Karpas-422 (cell line): ENCODE data around the gene RBBP4. TPM values are rescaled to one million over a fixed set of nuclear protein-coding genes. Genes with fewer than 3 reads are reported as not detected.
"Not testable (repeated sequence)": the region's sequence is repeated elsewhere in the genome, so short reads cannot be mapped to it uniquely, and the experiment has no call there.

Experiments used
- DNase-seq: peaks from one replicate; pipeline ENCODE4 v3.0.0-alpha.2; 2015
- H2AFZ ChIP-seq: fragments of 200-600 bp; sonication (generic); 2 replicates; pipeline ENCODE4 v1.6.1; 2014; ENCODE audit warnings: antibody characterized with exemption, low read length, mixed read lengths
- H3K27ac ChIP-seq: fragments of 200-600 bp; sonication (generic); 2 replicates; pipeline ENCODE4 v1.5.1; 2014; ENCODE audit warnings: mild to moderate bottlenecking, low read length, moderate library complexity
- H3K27me3 ChIP-seq: fragments of 200-600 bp; sonication (generic); 2 replicates; pipeline ENCODE4 v1.6.1; 2014; ENCODE audit warnings: low read length, mixed read lengths
- H3K36me3 ChIP-seq: fragments of 200-600 bp; sonication (generic); 2 replicates; pipeline ENCODE4 v1.6.1; 2014; ENCODE audit warnings: low read length, mixed read lengths; ENCODE audit not compliant: insufficient read depth
- H3K4me1 ChIP-seq: fragments of 200-600 bp; sonication (generic); 2 replicates; pipeline ENCODE4 v1.6.1; 2014; ENCODE audit warnings: mild to moderate bottlenecking, low read length, mixed read lengths
- H3K4me2 ChIP-seq: fragments of 200-600 bp; sonication (generic); 2 replicates; pipeline ENCODE4 v1.6.1; 2014; ENCODE audit warnings: low read length, low read depth, mild to moderate bottlenecking; ENCODE audit not compliant: poor library complexity, severe bottlenecking
- H3K4me3 ChIP-seq: fragments of 200-600 bp; sonication (generic); 2 replicates; pipeline ENCODE4 v1.5.1; 2014; ENCODE audit warnings: mild to moderate bottlenecking, antibody characterized with exemption, low read length, mixed read lengths
- H3K79me2 ChIP-seq: fragments of 200-600 bp; sonication (generic); 2 replicates; pipeline ENCODE4 v1.6.1; 2014; ENCODE audit warnings: mild to moderate bottlenecking, low read length, mixed read lengths
- H3K9ac ChIP-seq: fragments of 200-600 bp; sonication (generic); 2 replicates; pipeline ENCODE4 v1.6.0; 2014; ENCODE audit warnings: low read length
- H3K9me2 ChIP-seq: fragments of 200-600 bp; sonication (generic), shearing (Covaris generic); replicated peaks from 2 replicates; pipeline ENCODE4 v1.6.0; 2014; ENCODE audit warnings: mild to moderate bottlenecking, low read length, moderate library complexity; ENCODE audit not compliant: insufficient read depth
- H3K9me3 ChIP-seq: fragments of 300-700, 200-600 bp; sonication (generic); 2 replicates; pipeline ENCODE4 v1.6.1; 2014; ENCODE audit warnings: low read length, mixed read lengths
- H4K20me1 ChIP-seq: fragments of 200-600 bp; sonication (generic); 2 replicates; pipeline ENCODE4 v1.6.1; 2014; ENCODE audit warnings: mild to moderate bottlenecking, antibody characterized with exemption, low read length, low read depth; ENCODE audit not compliant: insufficient read depth
- total RNA-seq: library from RNA; depleted of rRNA; stranded (reverse); fragments of >200 nt; shearing (Covaris generic); gene quantifications from 2 replicates; pipeline ENCODE4 v1.2.3, GENCODE V29; 2014; ENCODE audit warnings: low replicate concordance

The RBBP4 gene
- total RNA-seq, 1 experiment from 2014 or later: 258 TPM

DNA sequence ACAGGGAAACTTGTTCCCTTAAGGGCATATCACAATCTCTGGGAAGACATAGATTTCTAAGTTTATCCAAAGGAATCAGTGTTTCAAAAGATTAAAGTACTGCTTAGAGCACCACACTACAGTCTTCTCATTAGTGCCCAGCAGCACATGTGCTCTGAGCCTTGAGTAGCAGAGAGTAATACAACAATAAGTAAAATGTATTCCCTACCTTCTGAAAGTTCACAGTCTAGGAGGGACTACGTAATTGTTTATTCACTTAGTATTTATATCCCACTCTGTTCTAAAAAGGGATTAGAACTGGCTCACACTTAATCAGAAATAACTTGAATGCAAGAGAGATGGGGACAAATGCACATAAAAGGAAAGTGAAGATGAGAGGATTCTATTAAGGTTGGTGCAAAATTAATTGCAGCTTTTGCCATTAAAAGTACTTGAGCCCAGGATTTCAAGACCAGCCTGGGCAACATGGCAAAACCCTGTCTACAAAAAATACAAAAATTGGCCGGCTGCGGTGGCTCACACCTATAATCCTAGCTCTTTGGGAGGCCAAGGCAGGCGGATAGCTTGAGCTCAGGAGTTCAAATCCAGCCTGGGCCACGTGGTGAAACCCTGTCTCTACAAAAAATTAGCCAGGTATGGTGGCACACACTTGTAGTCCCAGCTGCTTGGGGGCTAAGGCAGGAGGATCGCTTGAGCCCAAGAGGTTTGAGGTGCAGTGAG is 42.6 kb downstream of the RBBP4 start:
- H3K9ac ChIP-seq: no peak overlapping the region
- no peaks in the 10 kb centered on the region for H3K36me3 ChIP-seq
- H3K4me1 ChIP-seq: no peaks in the 10 kb centered on the region
- no peak overlapping the region for H3K27ac ChIP-seq
- H4K20me1 ChIP-seq: no peaks in the 10 kb centered on the region
- H3K4me2 ChIP-seq: no peak overlapping the region
- H3K79me2 ChIP-seq: no peaks in the 10 kb centered on the region
- H3K4me3 ChIP-seq: no peak overlapping the region
- no peaks in the 10 kb centered on the region for H3K27me3 ChIP-seq
- no peaks in the 10 kb centered on the region for H3K9me2 ChIP-seq
- no peak overlapping the region for H2AFZ ChIP-seq
- no peak for DNase-seq
- H3K9me3 ChIP-seq: no peaks in the 10 kb centered on the region

DNA sequence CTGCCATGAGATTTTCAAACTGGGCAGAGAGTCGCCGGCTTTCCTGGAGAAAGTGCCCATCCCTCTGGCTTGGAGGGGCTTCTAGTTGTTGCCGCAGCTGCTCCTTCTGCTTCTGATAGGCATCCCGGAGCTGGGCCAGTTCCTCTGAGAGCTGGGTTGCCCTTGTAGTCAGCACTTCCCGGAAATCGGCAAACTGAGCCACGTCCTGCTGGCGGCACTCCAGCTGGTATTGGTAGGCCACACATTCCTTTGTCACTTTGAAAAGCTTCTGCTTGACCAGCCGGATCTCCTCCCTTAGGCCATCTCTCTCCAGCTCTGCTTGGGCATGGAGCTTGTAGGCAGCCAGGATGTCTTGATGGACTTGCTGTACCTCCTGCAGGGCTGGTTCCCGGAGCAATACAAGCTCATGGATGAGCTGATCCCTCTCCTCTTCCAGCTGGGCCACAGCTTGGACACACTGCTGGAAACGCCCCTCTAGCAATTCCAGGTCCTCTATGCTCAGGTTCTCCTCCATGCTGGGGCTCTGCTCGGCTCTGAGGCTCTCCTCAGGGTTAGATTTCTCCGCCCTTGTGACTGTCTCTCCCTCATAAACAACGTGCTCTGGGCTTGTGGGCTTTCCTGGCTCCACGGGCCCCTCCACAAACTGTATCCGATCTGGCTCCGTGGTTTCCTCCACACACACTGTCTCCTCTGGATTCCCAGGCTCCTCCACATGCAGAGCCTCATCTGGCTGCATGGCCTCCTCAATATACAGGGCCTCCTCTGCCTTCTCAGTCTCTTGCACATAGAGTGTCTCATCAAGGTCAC is 44.3 kb downstream of the RBBP4 start:
- no peaks in the 10 kb centered on the region for H3K27me3 ChIP-seq
- H4K20me1 ChIP-seq: no peaks in the 10 kb centered on the region
- H3K27ac ChIP-seq: no peak overlapping the region
- H3K79me2 ChIP-seq: no peaks in the 10 kb centered on the region
- no peaks in the 10 kb centered on the region for H3K36me3 ChIP-seq
- H3K4me2 ChIP-seq: no peak overlapping the region
- H2AFZ ChIP-seq: no peak overlapping the region
- DNase-seq: no peak
- no peaks in the 10 kb centered on the region for H3K9me3 ChIP-seq
- no peaks in the 10 kb centered on the region for H3K4me1 ChIP-seq
- H3K9me2 ChIP-seq: no peaks in the 10 kb centered on the region
- H3K4me3 ChIP-seq: no peak overlapping the region
- no peak overlapping the region for H3K9ac ChIP-seq

- H3K36me3 ChIP-seq: no peaks in the 10 kb centered on the region
- no peaks in the 10 kb centered on the region for H3K4me1 ChIP-seq
- DNase-seq: no peak
- no peak overlapping the region for H2AFZ ChIP-seq
- H3K27me3 ChIP-seq: no peaks in the 10 kb centered on the region
- no peak overlapping the region for H3K9ac ChIP-seq
- no peak overlapping the region for H3K27ac ChIP-seq
- H4K20me1 ChIP-seq: no peaks in the 10 kb centered on the region
- no peaks in the 10 kb centered on the region for H3K9me3 ChIP-seq
- H3K79me2 ChIP-seq: no peaks in the 10 kb centered on the region
- H3K4me2 ChIP-seq: no peak overlapping the region
- H3K9me2 ChIP-seq: no peaks in the 10 kb centered on the region
- no peak overlapping the region for H3K4me3 ChIP-seq
These were observed 45.0 kb downstream of the RBBP4 start for GRCh38 chr1:32696041-32696440.

GRCh38 chr1:32696996-32697395 is 46.0 kb downstream of the RBBP4 start:
- H3K36me3 ChIP-seq, H3K4me2 ChIP-seq, H3K27ac ChIP-seq, H3K9me2 ChIP-seq, H4K20me1 ChIP-seq, H3K4me3 ChIP-seq, H3K9me3 ChIP-seq, DNase-seq, H3K27me3 ChIP-seq, H3K9ac ChIP-seq, H3K4me1 ChIP-seq, H3K79me2 ChIP-seq, H2AFZ ChIP-seq: not testable (repeated sequence)

DNA sequence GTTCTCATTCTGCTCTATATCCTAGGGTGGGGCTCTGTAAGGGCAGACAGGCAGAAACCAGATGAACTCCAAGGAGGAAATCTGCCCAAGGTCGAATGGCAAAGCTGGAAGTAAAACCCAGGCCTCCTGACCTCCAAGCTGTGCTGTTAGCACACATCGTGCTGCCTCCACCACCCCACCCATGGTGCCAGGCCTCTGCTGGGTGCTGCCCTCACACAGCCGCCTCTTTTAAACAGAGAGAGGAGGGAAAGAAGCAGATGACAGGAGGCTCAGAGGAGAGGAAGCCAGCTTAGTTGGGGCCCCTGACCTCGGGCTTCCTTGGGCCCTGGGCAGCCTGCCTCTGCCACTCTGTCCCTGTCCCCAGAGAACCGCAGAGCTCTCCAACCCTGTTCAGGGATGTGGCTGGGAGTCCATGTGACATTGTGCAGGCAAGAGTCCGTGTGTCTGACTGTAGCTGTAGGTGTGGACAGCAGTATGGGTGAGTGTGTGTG is 50.5 kb downstream of the RBBP4 start:
- no peaks in the 10 kb centered on the region for H3K27me3 ChIP-seq
- H2AFZ ChIP-seq: no peak overlapping the region
- no peak overlapping the region for H3K4me2 ChIP-seq
- peaks cover 4% of the 10 kb centered on the region for H3K4me1 ChIP-seq
- no peaks in the 10 kb centered on the region for H3K9me2 ChIP-seq
- H3K9ac ChIP-seq: no peak overlapping the region
- H3K36me3 ChIP-seq: no peaks in the 10 kb centered on the region
- no peak overlapping the region for H3K4me3 ChIP-seq
- H3K79me2 ChIP-seq: no peaks in the 10 kb centered on the region
- H3K9me3 ChIP-seq: no peaks in the 10 kb centered on the region
- no peak for DNase-seq
- H4K20me1 ChIP-seq: no peaks in the 10 kb centered on the region
- H3K27ac ChIP-seq: no peak overlapping the region

- Histone ChIP-seq H3K27ac (no peak overlapping the region), H3K9ac (no peak overlapping the region), H2AFZ (no peak overlapping the region), H3K4me2 (no peak overlapping the region), H3K9me3 (no peaks in the 10 kb centered on the region), H4K20me1 (no peaks in the 10 kb centered on the region), H3K4me1 (peaks cover 4% of the 10 kb centered on the region), H3K4me3 (no peak overlapping the region), H3K79me2 (no peaks in the 10 kb centered on the region), H3K27me3 (no peaks in the 10 kb centered on the region), H3K9me2 (no peaks in the 10 kb centered on the region), H3K36me3 (no peaks in the 10 kb centered on the region)
- DNase-seq: no peak
These were observed 51.1 kb downstream of the RBBP4 start for GRCh38 chr1:32701951-32702598.

GRCh38 chr1:32702599-32703478 is 51.8 kb downstream of the RBBP4 start, which contains the start of gene SYNC:
Gene SYNC (minus strand): TSS chr1:32702770. CDS start chr1:32702660, 110 bp downstream.
- DNase-seq: no peak
- H3K9me3 ChIP-seq: no peaks in the 10 kb centered on the region
- peak within 1 kb of the TSS; percentile 30; the same call in 1 of the 2 replicates for H3K4me3 ChIP-seq
- no peaks in the 10 kb centered on the region for H3K27me3 ChIP-seq
- H3K79me2 ChIP-seq: no peaks in the 10 kb centered on the region
- no peaks in the 10 kb centered on the region for H3K9me2 ChIP-seq
- no peak within 1 kb of the TSS for H2AFZ ChIP-seq
- H3K27ac ChIP-seq: no peak within 1 kb of the TSS
- H3K36me3 ChIP-seq: no peaks in the 10 kb centered on the region
- H3K9ac ChIP-seq: no peak within 1 kb of the TSS
- peaks cover 4% of the 10 kb centered on the region for H3K4me1 ChIP-seq
- H4K20me1 ChIP-seq: no peaks in the 10 kb centered on the region
- peak within 1 kb of the TSS; percentile 38 for H3K4me2 ChIP-seq
